ENCODE measurements around the gene PDX1. TPM values are rescaled to one million over a fixed set of nuclear protein-coding genes. Genes with fewer than 3 reads are reported as not detected.

The PDX1 gene
- total RNA-seq, 4 donors from 2014 or later = not detected

DNA sequence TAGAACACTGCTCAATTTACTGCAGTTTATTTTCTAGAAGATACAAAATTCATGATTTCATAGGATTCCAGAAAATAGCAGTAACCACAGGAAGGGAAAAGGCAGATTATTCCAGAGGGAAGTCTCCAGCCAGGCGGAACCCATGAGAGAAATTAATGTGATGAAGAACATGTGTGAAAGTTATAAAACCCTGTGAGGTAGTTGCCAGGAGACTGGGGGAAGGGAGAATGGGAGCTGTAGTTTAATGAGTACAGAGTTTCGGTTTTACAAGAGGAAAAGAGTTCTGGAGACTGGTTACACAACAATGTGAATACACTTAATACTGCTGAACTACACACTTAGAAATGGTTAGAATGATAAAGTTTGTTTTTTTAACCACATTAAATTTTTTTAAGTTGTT is 14.2 kb upstream of the PDX1 start:
- no peaks in the 10 kb centered on the region for H3K9me3 ChIP-seq
- WGBS, 2 donors = 40 to 60% methylated on average over 2 of the region's 2 CpGs
- intact Hi-C loops (cut with DNase I) = no loop called here
- TF ChIP-seq POLR2A (IDR thresholded peaks at IDR 0.05) (no peak), CTCF (IDR thresholded peaks at IDR 0.05) (no peak)
- no peak overlapping the region for H3K4me3 ChIP-seq
- H3K27me3 ChIP-seq = peaks cover 0 to 97% (median 2%) of the 10 kb centered on the region in 4 donors
- no peaks in the 10 kb centered on the region for H3K36me3 ChIP-seq
- H3K27ac ChIP-seq = no peak overlapping the region
- DNase-seq = no peak
- H3K4me1 ChIP-seq = no peaks in the 10 kb centered on the region

DNA sequence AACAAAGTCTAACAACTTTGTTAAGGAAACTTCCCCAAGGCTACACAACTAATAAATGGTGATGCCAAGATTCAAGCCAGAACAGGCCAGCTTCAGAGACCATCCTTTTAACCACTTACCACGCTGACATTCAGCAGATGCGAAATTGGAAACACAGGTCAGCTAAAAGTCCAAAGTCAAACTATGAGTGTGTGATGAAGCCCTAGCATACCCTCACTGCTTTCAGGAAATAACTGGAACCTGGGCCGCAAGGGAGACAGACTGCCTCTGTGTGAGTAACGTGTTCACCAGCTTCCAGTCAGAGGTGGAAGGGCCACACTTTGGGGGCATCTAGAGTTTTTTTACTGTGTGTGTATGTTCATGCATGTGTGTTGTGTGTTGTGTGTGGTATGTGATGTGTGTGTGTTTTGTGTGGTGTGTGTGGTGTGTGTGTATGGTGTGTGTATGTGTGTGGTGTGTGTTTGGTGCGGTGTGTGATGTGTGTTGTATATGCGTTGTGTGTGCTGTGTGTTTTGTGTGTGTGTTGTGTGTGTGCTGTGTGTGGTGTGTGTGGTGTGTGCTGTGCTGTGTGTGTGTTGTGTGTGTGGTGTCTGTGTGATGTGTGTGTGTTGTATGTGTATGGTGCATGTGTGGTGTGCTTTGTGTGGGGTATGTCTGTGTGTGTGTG is 12.5 kb upstream of the PDX1 start:
- no peaks in the 10 kb centered on the region for H3K36me3 ChIP-seq
- no peak overlapping the region for H3K27ac ChIP-seq
- no peaks in the 10 kb centered on the region for H3K4me1 ChIP-seq
- no peaks in the 10 kb centered on the region for H3K9me3 ChIP-seq
- no peak for DNase-seq
- intact Hi-C loops (cut with DNase I) = no loop called here
- no peak overlapping the region for H3K4me3 ChIP-seq
- WGBS, 2 donors = 80 to 86% methylated on average over 5 to 6 of the region's 6 CpGs
- peaks cover 0 to 97% (median 2%) of the 10 kb centered on the region in 4 donors for H3K27me3 ChIP-seq
- TF ChIP-seq POLR2A (IDR thresholded peaks at IDR 0.05) (no peak), CTCF (IDR thresholded peaks at IDR 0.05) (no peak)

- no peak for DNase-seq
- intact Hi-C loops (cut with DNase I) = no loop called here
- peaks cover 0 to 100% (median 3%) of the 10 kb centered on the region in 4 donors for H3K27me3 ChIP-seq
- WGBS, 2 donors = 15 to 24% methylated on average over 4 of the region's 4 CpGs
- no peak overlapping the region for H3K4me3 ChIP-seq
- H3K4me1 ChIP-seq = no peaks in the 10 kb centered on the region
- TF ChIP-seq POLR2A (IDR thresholded peaks at IDR 0.05) (no peak), CTCF (IDR thresholded peaks at IDR 0.05) (no peak)
- no peaks in the 10 kb centered on the region for H3K36me3 ChIP-seq
- no peak overlapping the region for H3K27ac ChIP-seq
- H3K9me3 ChIP-seq = no peaks in the 10 kb centered on the region
These were observed 10.4 kb upstream of the PDX1 start for GRCh38 chr13:27909378-27909777.

GRCh38 chr13:27911521-27911920 is 8.3 kb upstream of the PDX1 start:
- Histone ChIP-seq H3K9me3 (no peaks in the 10 kb centered on the region), H3K27ac (no peak overlapping the region), H3K4me3 (no peak overlapping the region), H3K4me1 (no peaks in the 10 kb centered on the region), H3K36me3 (no peaks in the 10 kb centered on the region), H3K27me3 (peaks cover 0 to 100% (median 7%) of the 10 kb centered on the region in 4 donors)
- 9 to 35% methylated on average over 2 of the region's 2 CpGs for WGBS, 2 donors
- TF ChIP-seq POLR2A (IDR thresholded peaks at IDR 0.05) = no peak
- no peak for TF ChIP-seq CTCF (IDR thresholded peaks at IDR 0.05)
- intact Hi-C loops (cut with DNase I) = no loop called here
- no peak for DNase-seq

DNA sequence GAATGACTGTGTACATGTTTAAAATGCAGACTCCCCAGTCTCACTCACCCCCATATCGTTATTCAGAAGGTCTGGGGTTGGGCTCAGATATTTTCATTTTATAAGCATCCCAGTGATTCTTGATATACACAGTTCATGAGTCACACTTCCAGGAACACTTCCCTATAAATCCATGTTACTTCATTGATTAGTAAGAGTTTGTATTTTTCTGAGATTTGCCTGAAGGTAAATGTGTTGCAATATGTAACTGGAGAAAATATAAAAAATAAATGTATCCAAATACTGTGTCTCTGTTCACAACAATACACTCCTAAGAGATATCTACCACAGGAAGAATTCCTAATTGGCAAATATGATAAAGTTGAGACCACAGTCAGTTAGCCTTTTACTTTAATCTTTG is 6.6 kb upstream of the PDX1 start:
- intact Hi-C loops (cut with DNase I) = no loop called here
- Histone ChIP-seq H3K27ac (no peak overlapping the region), H3K4me1 (peaks cover 0 to 11% (median 7%) of the 10 kb centered on the region in 3 donors), H3K9me3 (no peaks in the 10 kb centered on the region), H3K36me3 (no peaks in the 10 kb centered on the region), H3K27me3 (peaks cover 6 to 100% (median 21%) of the 10 kb centered on the region in 4 donors), H3K4me3 (no peak overlapping the region)
- TF ChIP-seq CTCF (IDR thresholded peaks at IDR 0.05) = no peak
- no peak for TF ChIP-seq POLR2A (IDR thresholded peaks at IDR 0.05)
- 26 to 30% methylated on average over 1 of the region's 1 CpG for WGBS, 2 donors
- DNase-seq = no peak
